ENCODE results near the gene PKIG. TPM values are rescaled to one million over a fixed set of nuclear protein-coding genes. Genes with fewer than 3 reads are reported as not detected.

PKIG gene
- total RNA-seq, 1 donor from 2014 or later: 239 TPM

GRCh38 chr20:44615876-44616603, 33.7 kb downstream of the PKIG start:
- DNase-seq (ENCODE audit: extremely low read depth, low read depth, low spot score): no peak

DNA sequence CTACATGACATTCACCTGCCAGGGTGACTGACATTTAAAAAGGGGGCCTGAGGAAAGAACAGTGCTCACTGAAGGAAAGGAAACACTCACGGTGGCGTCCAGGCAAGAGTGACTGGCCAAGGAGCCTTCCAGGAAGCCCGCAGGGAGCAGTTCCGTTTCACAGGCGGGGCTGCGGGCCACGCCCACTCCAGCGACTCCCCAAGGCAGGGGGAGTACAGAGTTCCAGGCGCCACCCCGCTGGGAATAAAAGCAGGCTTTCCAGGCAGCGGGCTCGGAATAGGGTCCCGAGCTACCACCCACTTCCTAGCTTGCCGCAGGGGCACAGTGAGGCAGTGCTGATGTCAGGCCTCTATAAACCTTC, 34.2 kb downstream of the PKIG start:
- DNase-seq (ENCODE audit: extremely low read depth, low read depth, low spot score): no peak

DNA sequence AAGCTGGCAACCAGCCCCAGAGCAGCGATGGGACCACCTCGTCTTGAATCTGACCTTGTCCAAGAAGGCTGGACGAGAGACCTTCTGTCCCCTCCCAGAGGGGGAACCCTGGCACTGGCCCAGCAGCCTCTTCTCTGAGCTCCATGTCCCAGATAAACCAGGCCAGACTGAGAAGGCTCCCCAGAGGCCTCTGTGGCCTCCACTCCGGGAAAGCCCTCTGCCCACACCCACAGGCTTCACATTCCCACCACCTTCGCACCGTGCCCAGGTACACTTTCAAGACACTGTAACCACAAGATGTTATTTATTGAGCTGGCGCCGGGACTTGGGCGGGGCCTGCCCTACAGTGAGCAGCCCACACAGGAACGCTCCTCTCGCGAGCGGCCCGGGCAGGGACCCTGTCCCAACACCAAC, 35.9 kb downstream of the PKIG start:
- DNase-seq (ENCODE audit: extremely low read depth, low read depth, low spot score): no peak

DNA sequence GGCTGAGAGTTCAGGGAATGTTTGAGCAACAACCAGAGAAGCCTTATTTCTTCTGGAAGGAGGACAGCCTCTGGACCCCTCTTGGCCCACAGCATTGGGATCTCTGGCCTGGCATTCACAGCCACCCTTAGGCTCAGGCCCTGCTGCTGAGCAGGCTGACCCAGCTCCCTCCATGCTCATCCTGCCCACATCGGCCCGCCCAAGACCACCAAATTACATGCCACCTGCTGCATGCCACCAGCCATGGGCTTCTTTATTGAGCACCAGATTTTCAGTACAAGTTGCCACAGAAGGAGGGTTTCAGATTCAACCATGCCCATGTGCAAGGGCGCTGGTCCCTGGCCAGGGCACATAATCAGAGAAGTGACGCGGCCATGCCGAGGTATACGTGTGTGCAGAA, 36.9 kb downstream of the PKIG start:
- DNase-seq (ENCODE audit: extremely low read depth, low read depth, low spot score): no peak

DNA sequence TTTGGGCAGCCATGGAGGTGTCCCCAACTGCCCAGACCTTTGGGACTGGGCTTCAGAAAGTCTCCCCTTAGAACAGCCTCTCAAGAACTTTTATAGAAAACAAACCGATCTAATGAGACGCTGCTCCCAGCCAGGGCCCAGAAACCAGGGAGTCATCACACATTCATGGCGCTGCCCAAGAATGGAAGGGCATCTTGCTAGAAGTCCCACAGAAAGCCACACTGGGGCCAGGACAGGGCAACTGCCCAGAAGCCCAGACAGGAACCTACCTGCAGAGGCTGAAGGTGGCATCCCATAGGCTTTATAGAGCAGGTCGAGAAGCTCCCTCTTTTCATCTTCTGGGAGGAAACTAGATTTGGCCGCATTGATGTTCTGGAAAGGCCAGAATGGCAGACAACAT, 37.7 kb downstream of the PKIG start:
- no peak for DNase-seq (ENCODE audit: extremely low read depth, low read depth, low spot score)

GRCh38 chr20:44621325-44621724, 38.9 kb downstream of the PKIG start:
- DNase-seq (ENCODE audit: extremely low read depth, low read depth, low spot score): no peak

GRCh38 chr20:44621939-44622338, 39.6 kb downstream of the PKIG start:
- DNase-seq (ENCODE audit: extremely low read depth, low read depth, low spot score): no peak

- no peak for DNase-seq (ENCODE audit: extremely low read depth, low read depth, low spot score)
These were observed 40.3 kb downstream of the PKIG start for GRCh38 chr20:44622501-44623270.

DNA sequence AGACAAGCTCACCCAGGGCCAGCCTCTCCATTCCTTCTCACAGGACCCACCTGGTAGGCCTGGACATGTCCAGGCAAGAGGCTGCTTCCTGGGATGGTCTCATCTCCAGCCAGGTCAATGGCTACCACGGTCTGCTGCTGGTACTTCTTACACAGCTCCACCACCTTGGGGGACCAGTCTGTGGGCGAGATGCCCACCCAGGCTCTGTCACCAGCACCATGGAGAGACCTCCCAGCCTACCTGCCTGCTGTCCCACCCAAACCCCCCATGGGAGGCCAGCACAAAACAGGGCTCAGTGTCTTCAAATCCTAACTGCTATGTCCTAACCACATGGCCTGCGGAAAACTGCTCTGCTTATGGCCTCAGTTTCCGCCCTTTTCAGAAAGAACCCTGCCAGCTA, 41.8 kb downstream of the PKIG start:
- no peak for DNase-seq (ENCODE audit: extremely low read depth, low read depth, low spot score)

GRCh38 chr20:44624743-44625271, 42.4 kb downstream of the PKIG start:
- DNase-seq (ENCODE audit: extremely low read depth, low read depth, low spot score): no peak

GRCh38 chr20:44625361-44625760, 43.0 kb downstream of the PKIG start:
- DNase-seq (ENCODE audit: extremely low read depth, low read depth, low spot score): no peak

DNA sequence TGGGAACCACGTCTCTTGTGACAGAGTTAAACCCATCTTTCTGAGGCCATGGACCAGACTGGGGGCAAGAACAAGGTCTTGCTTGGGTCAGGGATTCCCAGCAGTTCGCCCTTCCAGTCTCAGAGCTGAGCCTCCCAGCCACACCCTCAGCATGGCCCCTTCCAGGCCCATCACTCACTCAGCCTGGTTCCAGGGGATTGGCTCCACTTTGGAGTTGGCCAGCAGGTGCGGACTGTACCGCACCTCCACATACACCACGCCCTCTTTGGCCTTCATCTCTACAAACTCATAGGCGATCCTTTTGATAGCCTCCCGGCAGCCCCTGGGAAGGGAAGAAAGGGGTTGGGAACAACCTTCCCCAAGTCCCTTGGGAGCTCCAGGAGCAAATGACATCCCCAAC, 43.9 kb downstream of the PKIG start:
- DNase-seq (ENCODE audit: extremely low read depth, low read depth, low spot score): no peak

DNA sequence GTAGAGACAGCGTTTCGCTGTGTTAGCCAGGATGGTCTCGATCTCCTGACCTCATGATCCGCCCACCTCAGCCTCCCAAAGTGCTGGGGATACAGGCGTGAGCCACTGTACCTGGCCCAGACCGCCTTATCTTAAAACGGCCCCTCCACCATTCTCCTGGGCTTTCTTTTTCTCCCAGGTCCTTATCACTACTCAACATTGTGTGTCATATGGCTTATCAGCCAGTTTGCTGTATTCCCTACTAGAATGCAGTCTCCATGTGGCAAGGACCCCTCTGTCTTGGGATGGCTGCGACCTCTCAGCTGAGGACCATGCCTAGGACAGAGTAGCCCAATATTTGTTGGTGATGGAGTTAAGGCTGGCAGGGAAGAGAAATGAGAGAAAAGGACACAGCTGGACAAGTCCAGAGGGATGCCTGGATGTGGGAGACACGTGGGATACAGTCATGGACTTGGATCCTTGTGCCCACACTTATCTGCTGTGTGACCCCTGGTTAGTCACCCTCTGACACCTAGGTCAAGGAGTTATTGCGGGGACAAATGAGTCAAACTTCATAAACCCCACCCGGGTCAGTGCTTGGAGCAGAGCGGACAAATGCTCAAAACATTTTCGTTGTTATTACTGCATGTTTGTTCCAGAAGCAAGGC, 45.1 kb downstream of the PKIG start:
- DNase-seq (ENCODE audit: extremely low read depth, low read depth, low spot score): no peak

GRCh38 chr20:44629017-44629385, 46.6 kb downstream of the PKIG start:
- DNase-seq (ENCODE audit: extremely low read depth, low read depth, low spot score): no peak

- DNase-seq (ENCODE audit: extremely low read depth, low read depth, low spot score): no peak
These were observed 47.2 kb downstream of the PKIG start for GRCh38 chr20:44629542-44629941.

- DNase-seq (ENCODE audit: extremely low read depth, low read depth, low spot score): no peak
These were observed 47.9 kb downstream of the PKIG start for GRCh38 chr20:44630297-44630696.

GRCh38 chr20:44632103-44632752, 49.8 kb downstream of the PKIG start:
- DNase-seq (ENCODE audit: extremely low read depth, low read depth, low spot score): no peak

- DNase-seq (ENCODE audit: extremely low read depth, low read depth, low spot score): no peak
These were observed 50.9 kb downstream of the PKIG start for GRCh38 chr20:44633187-44633810.

DNA sequence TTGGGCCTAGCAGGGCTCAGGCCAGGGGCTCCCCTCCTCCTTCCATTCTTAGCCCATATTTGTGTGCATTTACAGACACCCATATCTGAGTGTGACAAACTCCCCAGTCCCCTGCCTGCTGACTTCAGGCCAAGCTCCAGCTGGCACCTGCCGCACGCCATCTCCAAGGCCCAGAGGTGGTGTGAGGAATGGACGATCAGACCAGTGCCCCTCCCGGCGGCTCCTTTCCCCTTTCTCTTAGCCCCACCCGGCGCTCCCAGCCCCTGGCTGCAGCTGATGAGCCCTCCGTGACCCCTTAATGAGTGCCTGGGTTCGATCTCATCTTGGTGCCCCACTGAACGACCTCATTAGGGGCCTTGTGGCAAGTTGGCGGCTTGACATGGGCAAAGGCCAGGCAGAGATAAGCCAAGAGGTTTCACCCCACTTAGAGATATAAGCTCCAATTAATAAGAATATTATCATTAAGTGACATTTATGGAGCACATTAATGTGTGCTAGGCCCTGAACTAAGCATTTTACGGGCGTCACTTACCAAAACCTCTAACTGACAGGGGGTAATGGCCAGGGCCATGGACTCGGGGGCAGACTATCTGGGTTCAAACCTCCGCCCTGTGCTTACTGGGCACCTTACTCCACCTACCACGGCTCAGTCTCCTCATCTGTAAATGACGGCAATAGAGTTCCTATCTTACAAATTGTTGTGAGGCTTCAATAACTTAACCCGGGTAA, 51.7 kb downstream of the PKIG start:
- DNase-seq (ENCODE audit: extremely low read depth, low read depth, low spot score): no peak

- no peak for DNase-seq (ENCODE audit: extremely low read depth, low read depth, low spot score)
These were observed 53.5 kb downstream of the PKIG start for GRCh38 chr20:44635877-44636276.
